HEK293 (cell line): ENCODE results near the gene GLCE.

Experiments used
- CTCF ChIA-PET: fragments of 350-600 bp; formaldehyde crosslinking; extraction: SDS; loops from one replicate; lab custom pipeline; 2021; ENCODE audit warnings: antibody characterized with exemption; lab: Yijun Ruan, JAX
- POLR2A ChIA-PET: fragments of 300-600 bp; formaldehyde crosslinking; extraction: SDS; loops from one replicate; lab custom pipeline; 2020; ENCODE audit warnings: antibody characterized with exemption, inconsistent platforms; lab: Yijun Ruan, JAX
- H3K27ac ChIP-seq: fragments of 200-500 bp; sonication (Bioruptor generic); 2 replicates; pipeline ENCODE4 v1.5.1; 2014; ENCODE audit warnings: low read depth, low read length, control low read depth, inconsistent platforms; ENCODE audit errors: extremely low read depth
- H3K36me3 ChIP-seq, 2 experiments: fragments of 200-500 bp in 1 of 2; sonication (Bioruptor generic) in 1 of 2; 1 replicate in 1 of 2; 2 replicates in 1 of 2; pipeline ENCODE4 v1.5.1; 2014 to 2017; ENCODE audit warnings: inconsistent platforms in 2 of 2, low read length in 2 of 2; ENCODE audit not compliant: control insufficient read depth in 2 of 2, insufficient read depth in 1 of 2
- H3K4me1 ChIP-seq: fragments of 200-500 bp; sonication (Bioruptor generic); 2 replicates; pipeline ENCODE4 v1.5.1; 2014; ENCODE audit warnings: mild to moderate bottlenecking, low read length, inconsistent platforms; ENCODE audit not compliant: control insufficient read depth, insufficient read depth
- H3K4me3 ChIP-seq: 2 replicates; pipeline ENCODE4 v1.5.1; 2011; ENCODE audit warnings: low read depth, mild to moderate bottlenecking, control low read depth, low read length, moderate library complexity
- H3K9me3 ChIP-seq: fragments of 200-500 bp; sonication (Bioruptor generic); 2 replicates; pipeline ENCODE4 v1.5.1; 2014; ENCODE audit warnings: low read depth, low read length, inconsistent platforms; ENCODE audit not compliant: control insufficient read depth, insufficient read depth
- GLIS1 ChIP-seq: fragments of 450-650 bp; formaldehyde crosslinking; IDR thresholded peaks from 2 replicates; pipeline ENCODE4 v1.5.1; 2016; ENCODE audit warnings: missing biosample characterization, missing genetic modification characterization
- GLIS2 ChIP-seq: fragments of 450-650 bp; formaldehyde crosslinking; IDR thresholded peaks from 2 replicates; pipeline ENCODE4 v1.5.1; 2016; ENCODE audit warnings: missing biosample characterization, missing genetic modification characterization
- KLF10 ChIP-seq: fragments of 450-650 bp; IDR thresholded peaks from 2 replicates; pipeline ENCODE4 v1.5.1; 2018; ENCODE audit warnings: missing biosample characterization, mild to moderate bottlenecking, missing genetic modification characterization
- PRDM1 ChIP-seq: fragments of 450-650 bp; formaldehyde crosslinking; IDR thresholded peaks from 2 replicates; pipeline ENCODE4; 2016; ENCODE audit warnings: missing biosample characterization, missing genetic modification characterization
- TRIM28 ChIP-seq: IDR thresholded peaks from 2 replicates; pipeline ENCODE4 v1.6.1; 2011; ENCODE audit warnings: low read length, control low read depth, borderline replicate concordance
- ZBTB17 ChIP-seq: fragments of 450-650 bp; formaldehyde crosslinking; IDR thresholded peaks from 2 replicates; pipeline ENCODE4 v1.5.1; 2016; ENCODE audit warnings: missing biosample characterization, missing genetic modification characterization
- ZBTB20 ChIP-seq: fragments of 450-650 bp; formaldehyde crosslinking; IDR thresholded peaks from 2 replicates; pipeline ENCODE4 v1.5.1; 2016; ENCODE audit warnings: missing biosample characterization, missing genetic modification characterization
- ZBTB48 ChIP-seq: fragments of 450-650 bp; formaldehyde crosslinking; IDR thresholded peaks from 2 replicates; pipeline ENCODE4 v1.5.1; 2016; ENCODE audit warnings: missing biosample characterization, missing genetic modification characterization
- ZFHX2 ChIP-seq: fragments of 450-650 bp; formaldehyde crosslinking; conservative IDR thresholded peaks from 2 replicates; pipeline ENCODE4 v1.5.1; 2016; ENCODE audit warnings: missing biosample characterization, missing genetic modification characterization
- ZNF132 ChIP-seq: fragments of 450-650 bp; formaldehyde crosslinking; IDR thresholded peaks from 2 replicates; pipeline ENCODE4 v1.5.1; 2017; ENCODE audit warnings: missing biosample characterization, missing genetic modification characterization, borderline replicate concordance
- ZNF140 ChIP-seq: fragments of 450-650 bp; formaldehyde crosslinking; IDR thresholded peaks from 2 replicates; pipeline ENCODE4 v1.5.1; 2016; ENCODE audit warnings: missing biosample characterization, missing genetic modification characterization
- ZNF202 ChIP-seq: fragments of 450-650 bp; formaldehyde crosslinking; IDR thresholded peaks from 2 replicates; pipeline ENCODE4 v1.5.1; 2016; ENCODE audit warnings: missing biosample characterization, missing genetic modification characterization, borderline replicate concordance
- ZNF214 ChIP-seq: fragments of 450-650 bp; formaldehyde crosslinking; IDR thresholded peaks from 2 replicates; pipeline ENCODE4 v1.5.1; 2017; ENCODE audit warnings: missing biosample characterization, mild to moderate bottlenecking, missing genetic modification characterization, borderline replicate concordance
- ZNF23 ChIP-seq: fragments of 450-650 bp; formaldehyde crosslinking; IDR thresholded peaks from 2 replicates; pipeline ENCODE4 v1.5.1; 2016; ENCODE audit warnings: missing biosample characterization, missing genetic modification characterization, borderline replicate concordance
- ZNF426 ChIP-seq: fragments of 450-650 bp; formaldehyde crosslinking; IDR thresholded peaks from 2 replicates; pipeline ENCODE4 v1.5.1; 2017; ENCODE audit warnings: missing biosample characterization, missing genetic modification characterization, mild to moderate bottlenecking, inconsistent platforms, moderate library complexity
- ZNF433 ChIP-seq: fragments of 450-650 bp; formaldehyde crosslinking; IDR thresholded peaks from 2 replicates; pipeline ENCODE4 v1.5.1; 2016; ENCODE audit warnings: missing biosample characterization, missing genetic modification characterization, low read depth
- ZNF530 ChIP-seq: fragments of 450-650 bp; formaldehyde crosslinking; IDR thresholded peaks from 2 replicates; pipeline ENCODE4 v1.5.1; 2016; ENCODE audit warnings: low read depth, missing biosample characterization, missing genetic modification characterization
- ZNF558 ChIP-seq: fragments of 450-650 bp; formaldehyde crosslinking; IDR thresholded peaks from 2 replicates; pipeline ENCODE4 v1.5.1; 2016; ENCODE audit warnings: missing biosample characterization, missing genetic modification characterization
- ZNF621 ChIP-seq: fragments of 450-650 bp; formaldehyde crosslinking; IDR thresholded peaks from 2 replicates; pipeline ENCODE4 v1.5.1; 2017; ENCODE audit warnings: missing biosample characterization, missing genetic modification characterization
- ZNF623 ChIP-seq: fragments of 450-650 bp; formaldehyde crosslinking; IDR thresholded peaks from 2 replicates; pipeline ENCODE4 v1.5.1; 2016; ENCODE audit warnings: missing biosample characterization, missing genetic modification characterization
- ZNF624 ChIP-seq: fragments of 450-650 bp; formaldehyde crosslinking; IDR thresholded peaks from 2 replicates; pipeline ENCODE4 v1.5.1; 2017; ENCODE audit warnings: missing biosample characterization, missing genetic modification characterization
- ZNF626 ChIP-seq: fragments of 450-650 bp; sonication (Bioruptor Pico); formaldehyde crosslinking; IDR thresholded peaks from 2 replicates; pipeline ENCODE4 v1.5.1; 2018; ENCODE audit warnings: missing biosample characterization, missing genetic modification characterization, inconsistent platforms
- ZNF677 ChIP-seq: fragments of 450-650 bp; IDR thresholded peaks from 2 replicates; pipeline ENCODE4 v1.5.0; 2018; ENCODE audit warnings: missing biosample characterization, mild to moderate bottlenecking, missing genetic modification characterization, moderate library complexity
- ZNF707 ChIP-seq: fragments of 450-650 bp; formaldehyde crosslinking; IDR thresholded peaks from 2 replicates; pipeline ENCODE4 v1.5.1; 2016; ENCODE audit warnings: missing biosample characterization, missing genetic modification characterization
- ZNF747 ChIP-seq: fragments of 450-650 bp; formaldehyde crosslinking; IDR thresholded peaks from 2 replicates; pipeline ENCODE4 v1.5.1; 2016; ENCODE audit warnings: missing biosample characterization, missing genetic modification characterization
- ZNF792 ChIP-seq: fragments of 450-650 bp; formaldehyde crosslinking; IDR thresholded peaks from 2 replicates; pipeline ENCODE4 v1.5.1; 2016; ENCODE audit warnings: missing biosample characterization, missing genetic modification characterization
- TF ChIP-seq, protein P1 (sequence below): fragments of 450-650 bp; formaldehyde crosslinking; IDR thresholded peaks from 2 replicates; pipeline ENCODE4 v1.5.1; 2017; ENCODE audit warnings: missing biosample characterization, mild to moderate bottlenecking, missing genetic modification characterization, moderate library complexity
- TF ChIP-seq, protein P2 (sequence below): fragments of 450-650 bp; formaldehyde crosslinking; IDR thresholded peaks from 2 replicates; pipeline ENCODE4 v1.5.1; 2016; ENCODE audit warnings: missing biosample characterization, missing genetic modification characterization
- TF ChIP-seq, protein P3 (sequence below): fragments of 450-650 bp; formaldehyde crosslinking; IDR thresholded peaks from 2 replicates; pipeline ENCODE4 v1.5.1; 2017; ENCODE audit warnings: missing biosample characterization, missing genetic modification characterization

The GLCE gene

DNA sequence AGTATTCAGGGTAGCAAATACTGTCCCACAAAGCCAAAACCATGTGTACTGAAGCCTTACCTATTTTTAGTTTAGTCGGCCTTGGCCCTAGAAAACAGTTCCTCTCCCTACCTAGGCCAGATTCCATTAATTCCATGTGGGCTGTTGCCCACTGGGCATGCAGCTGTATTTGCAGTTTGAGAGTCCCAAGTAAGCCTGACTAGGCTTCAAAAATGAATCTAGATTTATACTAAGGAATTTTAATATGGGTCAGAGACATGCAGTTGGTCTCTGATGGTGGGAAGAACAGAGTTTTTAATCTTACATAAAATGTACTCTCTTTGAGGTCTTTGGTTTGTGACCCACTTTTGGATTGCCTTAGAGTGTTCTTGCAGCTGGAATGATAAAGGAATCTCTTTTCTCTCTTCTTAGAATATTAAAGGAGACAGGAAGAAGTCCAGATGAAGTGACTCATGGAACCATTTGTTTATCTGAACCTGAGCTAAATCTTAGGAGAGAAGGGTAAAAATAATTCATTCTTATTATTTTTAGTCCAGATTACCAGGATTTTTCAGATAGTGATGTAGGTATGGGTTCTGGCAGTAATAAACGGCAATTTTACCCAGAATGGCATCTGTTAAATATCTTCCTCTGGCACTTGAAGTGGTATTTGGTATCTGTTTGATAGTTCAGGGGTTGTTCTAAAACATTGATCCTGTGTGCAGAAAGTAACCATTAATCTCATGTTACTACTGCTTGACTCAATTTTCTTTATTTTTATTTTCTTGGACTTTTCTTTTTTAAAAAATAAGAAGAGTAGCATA is 33.8 kb downstream of the GLCE start:
- TF ChIP-seq ZNF558 = no peak
- TF ChIP-seq ZBTB20 (tag by site-specific recombination) = peak; percentile 31; the same call in 1 of the 2 replicates
- TF ChIP-seq, all 188 proteins: peak for 1
- Histone ChIP-seq H3K36me3 (peaks cover 0 to 8% of the 10 kb centered on the region in 2 experiments; a peak in 1 of 3 replicates), H3K4me1 (peaks cover 25% of the 10 kb centered on the region), H3K27ac (no peak overlapping the region), H3K4me3 (no peak overlapping the region), H3K9me3 (no peaks in the 10 kb centered on the region; the same call in 1 of the 2 replicates)
- CTCF ChIA-PET = interaction anchor here (0.6 to 1.9 kb wide), 2 partner anchors 31 to 135 kb away, joined by 3 to 4 read pairs; no protein-coding TSS in a partner anchor
- POLR2A ChIA-PET = no interaction called here

DNA sequence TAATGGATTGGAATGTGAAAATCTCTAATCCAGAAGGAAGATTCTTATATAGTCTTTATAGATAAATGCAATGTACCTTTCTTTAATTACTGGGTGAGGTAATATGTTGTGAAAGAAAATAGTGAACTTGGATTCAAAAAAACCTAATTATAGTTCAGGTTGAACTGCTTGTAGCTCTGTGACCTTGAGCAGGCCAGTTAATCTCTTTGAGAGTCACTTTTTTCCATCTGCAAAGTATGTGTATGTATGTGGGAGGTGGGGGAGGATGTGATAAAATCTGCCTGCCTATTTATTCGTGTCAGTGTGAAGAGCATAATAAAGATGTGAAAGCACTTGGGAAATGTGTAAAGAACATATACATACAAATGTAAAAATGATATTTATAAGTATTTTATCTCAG is 34.4 kb downstream of the GLCE start:
- H3K4me3 ChIP-seq = no peak overlapping the region
- no peaks in the 10 kb centered on the region; the same call in 1 of the 2 replicates for H3K9me3 ChIP-seq
- peaks cover 27% of the 10 kb centered on the region for H3K4me1 ChIP-seq
- peaks cover 0 to 8% of the 10 kb centered on the region in 2 experiments; a peak in 1 of 3 replicates for H3K36me3 ChIP-seq
- POLR2A ChIA-PET = no interaction called here
- CTCF ChIA-PET = interaction anchor here (0.6 to 1.9 kb wide), 2 partner anchors 30 to 136 kb away, joined by 3 to 4 read pairs; no protein-coding TSS in a partner anchor
- no peak overlapping the region for H3K27ac ChIP-seq
- TF ChIP-seq GLIS1 (tag by site-specific recombination) = peak; percentile 24; the same call in 1 of the 2 replicates
- no peak for TF ChIP-seq ZNF433 (tag by site-specific recombination)
- TF ChIP-seq ZNF677 (tag by site-specific recombination) = no peak
- TF ChIP-seq ZNF426 (tag by site-specific recombination) = no peak
- no peak for TF ChIP-seq ZNF530 (tag by site-specific recombination)
- TF ChIP-seq, protein P1, sequence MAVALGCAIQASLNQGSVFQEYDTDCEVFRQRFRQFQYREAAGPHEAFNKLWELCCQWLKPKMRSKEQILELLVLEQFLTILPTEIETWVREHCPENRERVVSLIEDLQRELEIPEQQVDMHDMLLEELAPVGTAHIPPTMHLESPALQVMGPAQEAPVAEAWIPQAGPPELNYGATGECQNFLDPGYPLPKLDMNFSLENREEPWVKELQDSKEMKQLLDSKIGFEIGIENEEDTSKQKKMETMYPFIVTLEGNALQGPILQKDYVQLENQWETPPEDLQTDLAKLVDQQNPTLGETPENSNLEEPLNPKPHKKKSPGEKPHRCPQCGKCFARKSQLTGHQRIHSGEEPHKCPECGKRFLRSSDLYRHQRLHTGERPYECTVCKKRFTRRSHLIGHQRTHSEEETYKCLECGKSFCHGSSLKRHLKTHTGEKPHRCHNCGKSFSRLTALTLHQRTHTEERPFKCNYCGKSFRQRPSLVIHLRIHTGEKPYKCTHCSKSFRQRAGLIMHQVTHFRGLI (tag by site-specific recombination) = no peak
- no peak for TF ChIP-seq ZNF623
- TF ChIP-seq ZNF624 (tag by site-specific recombination) = no peak
- TF ChIP-seq ZNF140 = no peak
- TF ChIP-seq ZBTB17 (tag by site-specific recombination) = peak; percentile 48; the same call in 1 of the 2 replicates
- TF ChIP-seq, protein P2, sequence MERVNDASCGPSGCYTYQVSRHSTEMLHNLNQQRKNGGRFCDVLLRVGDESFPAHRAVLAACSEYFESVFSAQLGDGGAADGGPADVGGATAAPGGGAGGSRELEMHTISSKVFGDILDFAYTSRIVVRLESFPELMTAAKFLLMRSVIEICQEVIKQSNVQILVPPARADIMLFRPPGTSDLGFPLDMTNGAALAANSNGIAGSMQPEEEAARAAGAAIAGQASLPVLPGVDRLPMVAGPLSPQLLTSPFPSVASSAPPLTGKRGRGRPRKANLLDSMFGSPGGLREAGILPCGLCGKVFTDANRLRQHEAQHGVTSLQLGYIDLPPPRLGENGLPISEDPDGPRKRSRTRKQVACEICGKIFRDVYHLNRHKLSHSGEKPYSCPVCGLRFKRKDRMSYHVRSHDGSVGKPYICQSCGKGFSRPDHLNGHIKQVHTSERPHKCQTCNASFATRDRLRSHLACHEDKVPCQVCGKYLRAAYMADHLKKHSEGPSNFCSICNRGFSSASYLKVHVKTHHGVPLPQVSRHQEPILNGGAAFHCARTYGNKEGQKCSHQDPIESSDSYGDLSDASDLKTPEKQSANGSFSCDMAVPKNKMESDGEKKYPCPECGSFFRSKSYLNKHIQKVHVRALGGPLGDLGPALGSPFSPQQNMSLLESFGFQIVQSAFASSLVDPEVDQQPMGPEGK (tag by site-specific recombination) = no peak
- TF ChIP-seq KLF10 (tag by site-specific recombination) = no peak
- no peak for TF ChIP-seq ZNF621 (tag by site-specific recombination)
- TF ChIP-seq ZNF707 (tag by site-specific recombination) = no peak
- TF ChIP-seq ZNF747 (tag by site-specific recombination) = no peak
- no peak for TF ChIP-seq ZNF792
- TF ChIP-seq, protein P3, sequence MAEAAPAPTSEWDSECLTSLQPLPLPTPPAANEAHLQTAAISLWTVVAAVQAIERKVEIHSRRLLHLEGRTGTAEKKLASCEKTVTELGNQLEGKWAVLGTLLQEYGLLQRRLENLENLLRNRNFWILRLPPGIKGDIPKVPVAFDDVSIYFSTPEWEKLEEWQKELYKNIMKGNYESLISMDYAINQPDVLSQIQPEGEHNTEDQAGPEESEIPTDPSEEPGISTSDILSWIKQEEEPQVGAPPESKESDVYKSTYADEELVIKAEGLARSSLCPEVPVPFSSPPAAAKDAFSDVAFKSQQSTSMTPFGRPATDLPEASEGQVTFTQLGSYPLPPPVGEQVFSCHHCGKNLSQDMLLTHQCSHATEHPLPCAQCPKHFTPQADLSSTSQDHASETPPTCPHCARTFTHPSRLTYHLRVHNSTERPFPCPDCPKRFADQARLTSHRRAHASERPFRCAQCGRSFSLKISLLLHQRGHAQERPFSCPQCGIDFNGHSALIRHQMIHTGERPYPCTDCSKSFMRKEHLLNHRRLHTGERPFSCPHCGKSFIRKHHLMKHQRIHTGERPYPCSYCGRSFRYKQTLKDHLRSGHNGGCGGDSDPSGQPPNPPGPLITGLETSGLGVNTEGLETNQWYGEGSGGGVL (tag by site-specific recombination) = no peak; the same call in 1 of the 2 replicates
- TF ChIP-seq ZNF626 = no peak
- TF ChIP-seq ZNF23 (tag by site-specific recombination) = no peak
- TF ChIP-seq GLIS2 (tag by site-specific recombination) = no peak
- TF ChIP-seq ZNF214 (tag by site-specific recombination) = no peak
- TF ChIP-seq ZNF202 (tag by site-specific recombination) = no peak
- TF ChIP-seq ZBTB48 = no peak
- TF ChIP-seq ZNF132 = no peak
- TF ChIP-seq ZFHX2 (tag by site-specific recombination) = peak; percentile 94
- no peak; the same call in 1 of the 2 replicates for TF ChIP-seq TRIM28
- no peak for TF ChIP-seq PRDM1 (tag by site-specific recombination)
